ENCODE data around the gene CRELD1.

The CRELD1 gene

DNA sequence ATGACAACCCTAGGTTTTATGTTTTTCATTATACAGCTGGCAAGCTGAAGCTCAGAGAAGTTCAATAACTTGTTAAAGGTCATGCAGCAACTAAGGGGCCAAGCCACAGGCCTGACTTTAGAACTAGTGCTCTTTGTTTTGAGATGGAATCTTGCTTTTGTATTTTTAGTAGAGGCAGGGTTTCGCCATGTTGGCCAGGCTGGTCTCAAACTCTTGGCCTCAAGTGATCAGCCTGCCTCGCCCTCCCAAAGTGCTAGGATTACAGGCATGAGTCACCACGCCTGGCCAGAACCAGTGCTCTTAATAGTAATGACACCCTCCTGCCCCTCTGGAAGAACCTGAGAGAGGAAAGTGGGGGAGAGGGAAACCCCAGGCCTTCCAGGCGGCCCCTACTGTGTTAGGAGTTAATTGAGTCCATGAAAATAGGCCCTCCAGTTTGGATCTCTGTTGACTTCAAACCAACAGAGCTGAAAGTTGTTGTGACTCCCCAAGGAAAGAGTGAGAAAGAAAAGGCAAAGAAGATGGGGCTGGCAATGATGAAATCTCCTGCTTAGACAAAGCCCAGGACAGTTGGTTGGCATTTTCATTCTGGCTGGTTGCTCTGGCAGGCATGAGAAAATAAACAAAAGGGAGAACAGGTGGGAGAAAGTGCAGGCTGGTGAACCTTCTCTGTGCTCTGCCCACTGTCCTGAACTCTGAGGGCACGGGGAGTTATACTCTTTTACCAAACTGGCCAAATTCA lies 22.1 kb downstream of the CRELD1 start:
- no peak for DNase-seq (ENCODE audit: low read depth in 2 of 2)

DNA sequence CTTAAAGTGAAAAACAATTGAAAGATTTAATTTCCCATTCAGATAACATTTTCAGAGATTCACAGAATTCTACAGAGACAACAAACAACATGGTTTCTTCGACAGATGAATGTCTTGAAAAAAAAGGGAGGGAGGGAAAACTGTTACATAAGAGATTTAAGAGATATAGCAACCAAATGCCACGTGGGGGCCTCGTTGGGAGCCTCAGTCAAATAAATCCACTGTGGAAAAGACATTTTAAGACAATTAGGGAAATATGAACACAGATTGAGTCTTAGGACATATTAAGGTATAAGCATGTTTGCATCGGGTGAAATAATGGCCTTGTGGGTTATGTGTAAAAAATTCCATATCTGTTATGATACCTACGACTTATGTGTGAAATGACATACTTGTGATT lies 23.6 kb downstream of the CRELD1 start:
- DNase-seq (ENCODE audit: low read depth in 2 of 2) = no peak

- DNase-seq (ENCODE audit: low read depth in 2 of 2) = no peak
Measured at GRCh38 chr3:9965200-9965875, 31.7 kb downstream of the CRELD1 start.

DNA sequence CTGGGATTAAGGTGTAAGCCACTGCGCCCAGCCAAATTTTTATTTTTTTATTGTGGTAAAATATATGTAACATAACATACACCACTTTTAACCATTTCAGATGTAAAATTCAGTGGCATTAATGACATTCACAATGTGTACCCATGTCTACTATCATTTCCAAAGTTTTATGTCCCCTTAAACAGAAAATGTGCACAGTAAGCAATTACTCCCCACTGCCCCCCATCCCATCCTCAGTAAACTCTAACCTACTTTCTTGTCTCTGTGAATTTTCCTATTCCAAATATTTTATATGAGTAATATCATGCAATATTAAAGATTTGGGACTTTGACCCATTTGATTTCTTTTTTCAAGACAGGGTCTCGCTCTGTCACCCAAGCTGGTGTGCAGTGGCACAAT lies 33.2 kb downstream of the CRELD1 start:
- no peak for DNase-seq (ENCODE audit: low read depth in 2 of 2)

GRCh38 chr3:9969632-9970019 lies 36.0 kb downstream of the CRELD1 start:
- DNase-seq (ENCODE audit: low read depth in 2 of 2) = no peak

GRCh38 chr3:9970020-9970652 lies 36.5 kb downstream of the CRELD1 start:
- DNase-seq (ENCODE audit: low read depth in 2 of 2) = no peak

DNA sequence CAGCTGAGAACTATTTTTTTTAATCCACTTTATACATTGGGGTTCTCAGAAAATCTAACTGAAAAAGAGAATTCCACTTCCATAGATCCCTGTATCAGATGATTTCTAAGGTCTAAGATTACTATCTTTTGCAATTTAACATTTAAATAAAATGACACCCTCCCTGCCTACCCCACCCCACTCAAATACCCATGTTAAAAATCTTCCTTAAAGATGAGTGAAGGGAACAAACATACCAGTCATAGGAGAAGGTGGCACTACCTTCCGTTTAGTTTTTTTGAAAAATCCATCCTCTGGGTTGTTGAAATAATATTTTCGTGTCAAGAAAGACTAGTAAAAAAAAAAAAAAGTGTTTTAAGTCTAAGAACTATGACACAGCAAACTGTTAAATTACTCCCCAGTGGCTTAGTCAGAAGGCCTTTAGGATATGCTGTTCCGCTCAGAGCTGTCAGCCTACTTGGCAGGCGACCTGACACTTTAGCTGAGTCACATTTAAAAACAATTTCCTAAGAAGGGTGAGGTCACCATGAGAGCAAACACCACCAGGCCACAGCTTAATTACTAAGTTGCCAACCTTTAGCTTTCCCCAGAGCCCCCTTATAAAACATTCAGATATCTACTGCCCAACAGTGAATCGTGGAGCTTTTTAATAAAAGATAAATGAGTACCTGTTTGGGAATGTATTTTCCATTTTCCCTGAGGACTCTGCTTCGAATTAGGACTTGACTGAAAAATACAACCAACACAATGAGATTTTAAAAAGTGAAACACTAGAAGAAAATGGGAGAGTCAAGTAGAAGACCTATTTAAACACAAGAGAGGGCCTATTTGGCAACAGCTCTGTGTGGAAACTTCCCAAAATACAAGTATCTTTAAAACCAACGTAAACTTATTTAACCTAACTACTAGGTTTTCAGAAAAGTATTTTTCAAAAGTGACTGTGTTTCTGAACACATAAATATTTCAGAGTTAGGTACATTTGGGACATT lies 43.4 kb downstream of the CRELD1 start:
- peak; percentile 30 to 40 for DNase-seq (ENCODE audit: low read depth in 2 of 2)

GRCh38 chr3:9978710-9979305 lies 45.2 kb downstream of the CRELD1 start:
- DNase-seq (ENCODE audit: low read depth in 2 of 2) = no peak

DNA sequence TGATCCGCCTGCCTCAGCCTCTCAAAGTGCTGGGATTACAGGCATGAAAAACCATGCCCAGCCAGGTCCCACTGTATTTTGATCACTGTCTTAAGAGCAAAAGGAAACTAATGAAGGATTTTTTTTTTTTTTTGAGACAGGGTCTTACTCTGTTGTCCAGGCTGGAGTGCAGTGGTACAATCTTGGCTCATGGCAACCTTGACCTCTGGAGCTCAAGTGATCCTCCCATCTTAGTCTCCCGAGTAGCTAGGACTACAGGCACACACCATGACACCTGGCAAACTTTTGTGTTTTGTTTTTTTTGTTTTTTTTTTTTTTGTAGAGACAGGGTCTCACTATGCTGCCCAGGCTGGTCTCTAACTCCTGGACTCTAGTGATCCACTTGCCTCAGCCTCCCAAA lies 46.6 kb downstream of the CRELD1 start:
- no peak for DNase-seq (ENCODE audit: low read depth in 2 of 2)

GRCh38 chr3:9986230-9986725 lies 52.6 kb downstream of the CRELD1 start:
- DNase-seq (ENCODE audit: low read depth in 2 of 2) = no peak

DNA sequence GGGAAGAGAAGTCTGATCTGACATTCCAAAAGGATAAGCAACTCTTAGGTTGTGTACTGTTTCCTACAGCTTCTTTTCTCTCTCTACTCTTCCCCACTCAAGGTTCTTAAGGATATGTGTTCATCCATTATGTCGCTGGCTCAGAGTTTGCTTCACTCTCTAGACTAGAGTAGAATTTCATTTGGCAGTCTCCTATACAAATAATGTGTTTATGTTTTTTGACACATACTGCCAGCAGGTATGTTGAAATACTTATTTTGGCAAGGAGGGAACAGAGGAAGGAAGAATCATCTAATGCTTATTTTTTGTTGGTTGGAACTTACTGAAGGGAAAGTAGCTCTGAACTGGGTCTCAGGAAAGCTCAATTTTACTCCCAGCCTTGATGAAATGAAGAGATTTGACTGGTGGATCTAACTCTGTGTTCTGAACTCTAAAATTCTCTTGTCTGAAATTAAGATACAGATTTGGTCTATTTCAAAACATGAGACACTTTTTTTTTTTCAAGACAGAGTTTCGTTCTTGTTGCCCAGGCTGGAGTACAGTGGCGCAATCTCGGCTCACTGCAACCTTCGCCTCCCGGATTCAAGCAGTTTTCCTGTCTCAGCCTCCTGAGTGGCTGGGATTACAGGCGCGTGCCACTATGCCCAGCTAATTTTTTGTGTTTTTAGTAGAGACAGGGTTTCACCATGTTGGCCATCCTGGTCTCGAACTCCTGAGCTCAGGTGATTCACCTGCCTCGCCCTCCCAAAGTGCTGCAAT lies 60.6 kb downstream of the CRELD1 start:
- no peak for DNase-seq (ENCODE audit: low read depth in 2 of 2)

Data from stimulated activated CD4-positive, alpha-beta T cell treated with anti-CD3 and anti-CD28 coated beads, Interleukin-15, amount 100 ng/mL, for 48 hours (primary cell).